MCF 10A (cell line): ENCODE measurements around the gene ICE2. TPM values are rescaled to one million over a fixed set of nuclear protein-coding genes. Genes with fewer than 3 reads are reported as not detected.

ENCODE experiments used
- BruUV-seq: library from RNA; stranded (reverse); fragments of 400-500 nt; replicated peaks from 2 replicates; lab custom pipeline; 2021; lab: Mats Ljungman, UMichigan
- CTCF ChIA-PET: fragments of 300-600 bp; sonication (Branson Sonifier 250); formaldehyde crosslinking; extraction: SDS; loops from one replicate; lab custom pipeline; 2021; ENCODE audit warnings: antibody characterized with exemption, inconsistent platforms; lab: Yijun Ruan, JAX
- POLR2A ChIA-PET: fragments of 300-600, 350-650 bp; sonication (Branson Sonifier 250); formaldehyde crosslinking; extraction: SDS; loops from one replicate; lab custom pipeline; 2020; ENCODE audit warnings: antibody characterized with exemption, inconsistent platforms; lab: Yijun Ruan, JAX
- DNase-seq: peaks from one replicate; pipeline ENCODE4 v3.0.0-alpha.2; 2018; ENCODE audit not compliant: unreplicated experiment
- H3K27ac Mint-ChIP-seq: one replicate; pipeline ENCODE4 v1.8.0; 2022; ENCODE audit warnings: mild to moderate bottlenecking, low read depth, mixed read lengths; ENCODE audit not compliant: unreplicated experiment
- H3K27me3 Mint-ChIP-seq: one replicate; pipeline ENCODE4 v1.8.0; 2022; ENCODE audit warnings: mixed read lengths; ENCODE audit not compliant: insufficient read depth, unreplicated experiment
- H3K36me3 Mint-ChIP-seq: one replicate; pipeline ENCODE4 v1.8.0; 2022; ENCODE audit warnings: mild to moderate bottlenecking, moderate library complexity, mixed read lengths; ENCODE audit not compliant: insufficient read depth, unreplicated experiment
- H3K4me1 Mint-ChIP-seq: one replicate; pipeline ENCODE4 v1.8.0; 2022; ENCODE audit warnings: mixed read lengths; ENCODE audit not compliant: insufficient read depth, unreplicated experiment
- H3K4me3 Mint-ChIP-seq: one replicate; pipeline ENCODE4 v1.8.0; 2022; ENCODE audit warnings: mild to moderate bottlenecking, moderate library complexity, mixed read lengths; ENCODE audit not compliant: unreplicated experiment
- H3K9me3 Mint-ChIP-seq: one replicate; pipeline ENCODE4 v1.8.0; 2022; ENCODE audit warnings: mixed read lengths; ENCODE audit not compliant: unreplicated experiment
- CTCF ChIP-seq: fragments of 200-600 bp; IDR thresholded peaks from one replicate; pipeline ENCODE4 v1.8.0; 2022; ENCODE audit warnings: antibody characterized with exemption, mild to moderate bottlenecking; ENCODE audit not compliant: unreplicated experiment
- intact Hi-C: fragments of 100-400 bp; cut with micrococcal nuclease; formaldehyde crosslinking; loops from 2 replicates; pipeline ENCODE4 v1.14.1; 2022
- total RNA-seq: library from RNA; stranded (reverse); gene quantifications from 2 replicates; pipeline ENCODE4 v1.2.3, GENCODE V29; 2022

The ICE2 gene
- total RNA-seq, 1 experiment from 2014 or later = 57.9 TPM

GRCh38 chr15:60384526-60385126 lies 94.3 kb downstream of the ICE2 start:
- Mint-ChIP-seq H3K36me3 (peaks cover 85% of the 10 kb centered on the region), H3K4me1 (peaks cover 63% of the 10 kb centered on the region), H3K27me3 (no peaks in the 10 kb centered on the region), H3K27ac (peak overlapping the region; percentile 91), H3K9me3 (no peaks in the 10 kb centered on the region), H3K4me3 (no peak overlapping the region)
- BruUV-seq = no TSS peak
- no peak for DNase-seq
- POLR2A ChIA-PET = interaction anchor here (0.7 to 10.3 kb wide), 7 partner anchors 10 to 50 kb away, joined by 3 to 189 read pairs (median 4); partner anchors contain the start of gene ANXA2
- CTCF ChIA-PET = interaction anchor here (1.0 kb wide), 1 partner anchor 11 kb away, joined by 5 read pairs; no protein-coding TSS in a partner anchor
- TF ChIP-seq CTCF = no peak
- intact Hi-C loops = no loop called here

GRCh38 chr15:60384053-60384452 lies 94.9 kb downstream of the ICE2 start:
- peak overlapping the region; percentile 5 for H3K4me3 Mint-ChIP-seq
- BruUV-seq = TSS peak; percentile 4

GRCh38 chr15:60382773-60383674 lies 95.9 kb downstream of the ICE2 start:
- DNase-seq = no peak
- POLR2A ChIA-PET = interaction anchor here (0.8 to 10.3 kb wide), 7 partner anchors 9 to 52 kb away, joined by 3 to 189 read pairs (median 5); partner anchors contain the start of gene ANXA2
- TF ChIP-seq CTCF = no peak
- H3K27me3 Mint-ChIP-seq = no peaks in the 10 kb centered on the region
- intact Hi-C loops = no loop called here
- CTCF ChIA-PET = interaction anchor here (0.8 kb wide), 1 partner anchor 61 kb away, joined by 5 read pairs; no protein-coding TSS in a partner anchor
- H3K4me1 Mint-ChIP-seq = peaks cover 54% of the 10 kb centered on the region
- H3K27ac Mint-ChIP-seq = peak overlapping the region; percentile 91
- H3K36me3 Mint-ChIP-seq = peaks cover 87% of the 10 kb centered on the region
- no TSS peak for BruUV-seq
- H3K9me3 Mint-ChIP-seq = no peaks in the 10 kb centered on the region
- H3K4me3 Mint-ChIP-seq = peak overlapping the region; percentile 31

More at GRCh38 chr15:60384053-60384452, 94.9 kb downstream of the ICE2 start:
- Mint-ChIP-seq H3K36me3 (peaks cover 85% of the 10 kb centered on the region), H3K27me3 (no peaks in the 10 kb centered on the region), H3K9me3 (no peaks in the 10 kb centered on the region), H3K27ac (peak overlapping the region; percentile 91), H3K4me1 (peaks cover 61% of the 10 kb centered on the region)
- intact Hi-C loops = no loop called here
- TF ChIP-seq CTCF = no peak
- ChIA-PET CTCF (interaction anchor here (0.6 kb wide), 1 partner anchor 83 kb away, joined by 3 read pairs; no protein-coding TSS in a partner anchor), POLR2A (interaction anchor here (1.1 to 10.3 kb wide), 4 partner anchors 10 to 51 kb away, joined by 3 to 189 read pairs (median 94); partner anchors contain the start of gene ANXA2)
- DNase-seq = peak; percentile 60
